HG03025 (cell line): ENCODE measurements around the gene PRRC2A.

Experiments used
- ATAC-seq: cut with Tn5 transposase; IDR thresholded peaks from one replicate; pipeline ENCODE4 v1.9.1; 2021; ENCODE audit warnings: mild to moderate bottlenecking, moderate library complexity; ENCODE audit not compliant: unreplicated experiment, low FRiP score

The PRRC2A gene

GRCh38 chr6:31643818-31644454, 23.4 kb downstream of the PRRC2A start:
- no peak for ATAC-seq

- no peak for ATAC-seq
Measured at GRCh38 chr6:31645325-31645724, 24.8 kb downstream of the PRRC2A start.

GRCh38 chr6:31651602-31652191, 31.2 kb downstream of the PRRC2A start:
- peak; percentile 25 for ATAC-seq

GRCh38 chr6:31652925-31653724, 32.6 kb downstream of the PRRC2A start:
- ATAC-seq = peak; percentile 47

- no peak for ATAC-seq
Measured at GRCh38 chr6:31654574-31655348, 34.2 kb downstream of the PRRC2A start.

- ATAC-seq = no peak
Measured at GRCh38 chr6:31655349-31656237, 35.1 kb downstream of the PRRC2A start, which contains the start of gene APOM. TSS of gene APOM (plus strand) at chr6:31655894. CDS start at chr6:31655967, 73 bp downstream.

GRCh38 chr6:31657406-31658157, 37.1 kb downstream of the PRRC2A start:
- no peak for ATAC-seq

- no peak for ATAC-seq
Measured at GRCh38 chr6:31658158-31658688, 37.7 kb downstream of the PRRC2A start.

- no peak for ATAC-seq
Measured at GRCh38 chr6:31658983-31659648, 38.6 kb downstream of the PRRC2A start.

GRCh38 chr6:31659649-31660380, 39.3 kb downstream of the PRRC2A start:
- ATAC-seq = no peak

GRCh38 chr6:31660381-31661261, 40.1 kb downstream of the PRRC2A start, which contains the start of gene C6orf47:
TSS of gene C6orf47 (minus strand) at chr6:31660778. CDS start at chr6:31659947, 831 bp downstream.
- peak; percentile 37 for ATAC-seq

GRCh38 chr6:31661262-31662123, 41.0 kb downstream of the PRRC2A start:
- ATAC-seq = no peak

- no peak for ATAC-seq
Measured at GRCh38 chr6:31662124-31662723, 41.7 kb downstream of the PRRC2A start.

GRCh38 chr6:31663126-31663960, 42.8 kb downstream of the PRRC2A start:
- ATAC-seq = no peak
